Posterior cingulate gyrus (tissue), 11 donors: Measurements from ENCODE around the gene CDH4.

Source experiments
- DNase-seq, 10 donors: peaks; one replicate each; pipeline versions ENCODE4 v3.0.0 to v3.0.0-alpha.2; 2020 to 2021; ENCODE audit warnings: mixed read lengths in 3 of 10
- intact Hi-C: fragments of 100-400 bp; cut with DNase I; formaldehyde crosslinking; loops from one replicate; pipeline ENCODE4 v1.15.1; 2023

CDH4 gene

GRCh38 chr20:61753316-61753942 is 501.4 kb downstream of the CDH4 start:
- intact Hi-C loops = no loop called here
- peak in 4 of 10 donors; percentile 12 to 54 (median 42) for DNase-seq

- peak in 5 of 10 donors; percentile 1 to 74 (median 44) for DNase-seq
- intact Hi-C loops = no loop called here
Observed at GRCh38 chr20:61753987-61754956, 502.2 kb downstream of the CDH4 start.

GRCh38 chr20:61754976-61755778 is 503.1 kb downstream of the CDH4 start:
- intact Hi-C loops = no loop called here
- peak in 4 of 10 donors; percentile 3 to 53 (median 36) for DNase-seq

- DNase-seq = peak in 5 of 10 donors; percentile 3 to 72 (median 58)
- intact Hi-C loops = no loop called here
Observed at GRCh38 chr20:61755971-61756845, 504.1 kb downstream of the CDH4 start.

GRCh38 chr20:61756966-61757677 is 505.1 kb downstream of the CDH4 start:
- intact Hi-C loops = no loop called here
- DNase-seq = peak in 3 of 10 donors; percentile 23 to 62 (median 51)

GRCh38 chr20:61757678-61758563 is 505.9 kb downstream of the CDH4 start:
- intact Hi-C loops = no loop called here
- DNase-seq = peak in 4 of 10 donors; percentile 5 to 77 (median 70)

GRCh38 chr20:61758564-61759200 is 506.6 kb downstream of the CDH4 start:
- peak in 4 of 10 donors; percentile 14 to 72 (median 44) for DNase-seq
- intact Hi-C loops = no loop called here

GRCh38 chr20:61759286-61760065 is 507.4 kb downstream of the CDH4 start:
- intact Hi-C loops = no loop called here
- peak in 6 of 10 donors; percentile 7 to 78 (median 44) for DNase-seq

GRCh38 chr20:61760321-61760720 is 508.3 kb downstream of the CDH4 start:
- intact Hi-C loops = no loop called here

GRCh38 chr20:61760731-61761130 is 508.7 kb downstream of the CDH4 start:
- intact Hi-C loops = no loop called here
- DNase-seq = peak in 1 of 10 donors; percentile 19

More at GRCh38 chr20:61760321-61760720, 508.3 kb downstream of the CDH4 start:
- DNase-seq = peak in 5 of 10 donors; percentile 28 to 85 (median 79)

- intact Hi-C loops = no loop called here
- DNase-seq = peak in 7 of 10 donors; percentile 6 to 82 (median 20)
Observed at GRCh38 chr20:61761453-61762166, 509.5 kb downstream of the CDH4 start.

GRCh38 chr20:61762167-61762710 is 510.2 kb downstream of the CDH4 start:
- intact Hi-C loops = no loop called here
- peak in 5 of 10 donors; percentile 6 to 67 (median 19) for DNase-seq

- intact Hi-C loops = no loop called here
- DNase-seq = peak in 4 of 10 donors; percentile 9 to 85 (median 44)
Observed at GRCh38 chr20:61762886-61763739, 511.1 kb downstream of the CDH4 start.

GRCh38 chr20:61763740-61764400 is 511.8 kb downstream of the CDH4 start:
- intact Hi-C loops = no loop called here
- DNase-seq = peak in 4 of 10 donors; percentile 4 to 52 (median 47)
